Cardiac muscle cell (in vitro differentiated cells and primary cell): Measurements from ENCODE around the gene TFAP2B. TPM values are rescaled to one million over a fixed set of nuclear protein-coding genes. Genes with fewer than 3 reads are reported as not detected.

Experiments
- DNase-seq, 2 donors: peaks; one replicate each; pipeline versions ENCODE4 v3.0.0 to v3.0.0-alpha.2; 2010 to 2017; ENCODE audit warnings: low read depth in 1 of 2, low spot score in 1 of 2
- H3K27ac ChIP-seq: fragments of 200-600 bp; sonication (generic); 2 replicates; pipeline ENCODE4 v1.5.1; 2016
- H3K27me3 ChIP-seq: fragments of 200-600 bp; sonication (generic); 2 replicates; pipeline ENCODE4 v1.6.0; 2016; ENCODE audit warnings: control low read depth
- H3K36me3 ChIP-seq: fragments of 200-600 bp; sonication (generic); 2 replicates; pipeline ENCODE4 v1.5.1; 2016; ENCODE audit warnings: control low read depth
- H3K4me1 ChIP-seq: fragments of 200-600 bp; sonication (generic); 2 replicates; pipeline ENCODE4 v1.8.1; 2017; ENCODE audit warnings: low read depth, mild to moderate bottlenecking, mixed run types
- H3K4me3 ChIP-seq: fragments of 200-600 bp; sonication (generic); 2 replicates; pipeline ENCODE4 v1.5.1; 2016; ENCODE audit warnings: mild to moderate bottlenecking
- H3K9me3 ChIP-seq: fragments of 200-600 bp; sonication (generic); 2 replicates; pipeline ENCODE4 v1.5.1; 2017; ENCODE audit warnings: low read depth, mild to moderate bottlenecking, control low read depth
- CTCF ChIP-seq: IDR thresholded peaks from 2 replicates; pipeline ENCODE4 v1.5.1; 2012; ENCODE audit warnings: low read depth, mild to moderate bottlenecking, low read length
- polyA plus RNA-seq: library from polyadenylated mRNA; unstranded; fragments of >200 nt; fragmentation: Nextera tagmentation; extraction: Ambion mirVana; gene quantifications from 2 replicates; pipeline ENCODE4 v1.2.1, GENCODE V29; 2016
- total RNA-seq: library from RNA; depleted of rRNA; stranded (reverse); fragments of >200 nt; gene quantifications from 2 replicates; pipeline ENCODE4 v1.2.3, GENCODE V29; 2016

TFAP2B gene
- total and polyA plus RNA-seq, 2 experiments from 2014 or later, result not detected

GRCh38 chr6:50848989-50849795, 30.5 kb downstream of the TFAP2B start:
- Histone ChIP-seq H3K4me3 (peak overlapping the region; percentile 27), H3K27ac (no peak overlapping the region), H3K4me1 (peaks cover 5% of the 10 kb centered on the region), H3K9me3 (no peaks in the 10 kb centered on the region), H3K36me3 (no peaks in the 10 kb centered on the region), H3K27me3 (peaks cover 100% of the 10 kb centered on the region)
- no peak for DNase-seq
- TF ChIP-seq CTCF, result no peak

GRCh38 chr6:50849796-50850180, 31.1 kb downstream of the TFAP2B start:
- Histone ChIP-seq H3K36me3 (no peaks in the 10 kb centered on the region), H3K9me3 (no peaks in the 10 kb centered on the region), H3K27ac (no peak overlapping the region), H3K4me1 (peaks cover 5% of the 10 kb centered on the region), H3K27me3 (peaks cover 100% of the 10 kb centered on the region), H3K4me3 (peak overlapping the region; percentile 27)
- TF ChIP-seq CTCF, result no peak
- no peak for DNase-seq

- no peak overlapping the region for H3K27ac ChIP-seq
- DNase-seq, result peak in 1 of 2 donors; percentile 60
- no peaks in the 10 kb centered on the region for H3K9me3 ChIP-seq
- TF ChIP-seq CTCF, result no peak
- H3K4me1 ChIP-seq, result peaks cover 5% of the 10 kb centered on the region
- H3K27me3 ChIP-seq, result peaks cover 100% of the 10 kb centered on the region
- H3K36me3 ChIP-seq, result no peaks in the 10 kb centered on the region
- peak overlapping the region; percentile 27 for H3K4me3 ChIP-seq
Measured at GRCh38 chr6:50850223-50851048, 31.8 kb downstream of the TFAP2B start.

- peak in 1 of 2 donors; percentile 7 for DNase-seq
- Histone ChIP-seq H3K27me3 (peaks cover 98% of the 10 kb centered on the region), H3K36me3 (no peaks in the 10 kb centered on the region), H3K4me1 (peaks cover 5% of the 10 kb centered on the region), H3K9me3 (no peaks in the 10 kb centered on the region), H3K27ac (no peak overlapping the region), H3K4me3 (peak overlapping the region; percentile 27)
- no peak for TF ChIP-seq CTCF
Measured at GRCh38 chr6:50851049-50851845, 32.6 kb downstream of the TFAP2B start.

GRCh38 chr6:50853939-50854338, 35.3 kb downstream of the TFAP2B start:
- Histone ChIP-seq H3K27me3 (peaks cover 77% of the 10 kb centered on the region), H3K27ac (no peak overlapping the region), H3K4me3 (no peak overlapping the region), H3K4me1 (peaks cover 5% of the 10 kb centered on the region), H3K36me3 (no peaks in the 10 kb centered on the region), H3K9me3 (no peaks in the 10 kb centered on the region)
- DNase-seq, result no peak
- no peak for TF ChIP-seq CTCF
